ENCODE measurements around the gene RABL3. TPM values are rescaled to one million over a fixed set of nuclear protein-coding genes. Genes with fewer than 3 reads are reported as not detected.

RABL3 gene
- total RNA-seq, 1 experiment from 2014 or later: 18.2 TPM

- DNase-seq (ENCODE audit: low spot score): no peak
- Histone ChIP-seq H3K4me1 (ENCODE audit: insufficient read depth, low read length, poor library complexity, severe bottlenecking) (peaks cover 10% of the 10 kb centered on the region), H3K9me3 (ENCODE audit: low read depth, low read length, poor library complexity, severe bottlenecking) (no peaks in the 10 kb centered on the region), H3K36me3 (ENCODE audit: insufficient read depth, low read length, poor library complexity, severe bottlenecking) (no peaks in the 10 kb centered on the region), H3K27ac (ENCODE audit: low read depth, low read length, poor library complexity, severe bottlenecking) (no peak overlapping the region), H3K27me3 (replicated peaks; ENCODE audit: insufficient read depth, low read depth, low read length, poor library complexity) (no peaks in the 10 kb centered on the region), H3K4me3 (ENCODE audit: low read depth, low read length, poor library complexity, severe bottlenecking) (no peak overlapping the region)
- intact Hi-C loops (cut with micrococcal nuclease; ENCODE audit: unreplicated experiment): no loop called here
- no TSS peak for BruUV-seq (replicated peaks)
- CTCF ChIA-PET: no interaction called here
- no peak for TF ChIP-seq CTCF (conservative IDR thresholded peaks at IDR 0.05; ENCODE audit: low read depth, low read length)
- TF ChIP-seq EZH2 (IDR thresholded peaks at IDR 0.05; ENCODE audit: borderline replicate concordance, low read depth, low read length, poor library complexity, severe bottlenecking): no peak
- POLR2A ChIA-PET (ENCODE audit: low non-redundant PET): no interaction called here
Observed at GRCh38 chr3:120683213-120683612, 59.1 kb downstream of the RABL3 start.

- CTCF ChIA-PET: no interaction called here
- BruUV-seq (replicated peaks): no TSS peak
- intact Hi-C loops (cut with micrococcal nuclease; ENCODE audit: unreplicated experiment): no loop called here
- no peaks in the 10 kb centered on the region for H3K36me3 ChIP-seq (ENCODE audit: insufficient read depth, low read length, poor library complexity, severe bottlenecking)
- H3K4me1 ChIP-seq (ENCODE audit: insufficient read depth, low read length, poor library complexity, severe bottlenecking): peaks cover 12% of the 10 kb centered on the region
- POLR2A ChIA-PET (ENCODE audit: low non-redundant PET): no interaction called here
- TF ChIP-seq CTCF (conservative IDR thresholded peaks at IDR 0.05; ENCODE audit: low read depth, low read length): no peak
- TF ChIP-seq EZH2 (IDR thresholded peaks at IDR 0.05; ENCODE audit: borderline replicate concordance, low read depth, low read length, poor library complexity, severe bottlenecking): no peak
- DNase-seq (ENCODE audit: low spot score): no peak
- no peak within 1 kb of the TSS for H3K4me3 ChIP-seq (ENCODE audit: low read depth, low read length, poor library complexity, severe bottlenecking)
- no peak within 1 kb of the TSS for H3K27ac ChIP-seq (ENCODE audit: low read depth, low read length, poor library complexity, severe bottlenecking)
- no peaks in the 10 kb centered on the region for H3K27me3 ChIP-seq (replicated peaks; ENCODE audit: insufficient read depth, low read depth, low read length, poor library complexity)
- H3K9me3 ChIP-seq (ENCODE audit: low read depth, low read length, poor library complexity, severe bottlenecking): no peaks in the 10 kb centered on the region
Observed at GRCh38 chr3:120682095-120682681, 60.1 kb downstream of the RABL3 start, which contains the start of gene HGD. HGD (minus strand) TSS chr3:120682239; CDS start chr3:120682111, 128 bp downstream.

GRCh38 chr3:120681506-120682038, 60.7 kb downstream of the RABL3 start:
- ChIA-PET CTCF (no interaction called here), POLR2A (ENCODE audit: low non-redundant PET) (no interaction called here)
- DNase-seq (ENCODE audit: low spot score): no peak
- H3K36me3 ChIP-seq (ENCODE audit: insufficient read depth, low read length, poor library complexity, severe bottlenecking): no peaks in the 10 kb centered on the region
- no TSS peak for BruUV-seq (replicated peaks)
- H3K4me1 ChIP-seq (ENCODE audit: insufficient read depth, low read length, poor library complexity, severe bottlenecking): peaks cover 13% of the 10 kb centered on the region
- H3K27ac ChIP-seq (ENCODE audit: low read depth, low read length, poor library complexity, severe bottlenecking): no peak overlapping the region
- intact Hi-C loops (cut with micrococcal nuclease; ENCODE audit: unreplicated experiment): no loop called here
- H3K9me3 ChIP-seq (ENCODE audit: low read depth, low read length, poor library complexity, severe bottlenecking): no peaks in the 10 kb centered on the region
- no peaks in the 10 kb centered on the region for H3K27me3 ChIP-seq (replicated peaks; ENCODE audit: insufficient read depth, low read depth, low read length, poor library complexity)
- no peak overlapping the region for H3K4me3 ChIP-seq (ENCODE audit: low read depth, low read length, poor library complexity, severe bottlenecking)
- TF ChIP-seq EZH2 (IDR thresholded peaks at IDR 0.05; ENCODE audit: borderline replicate concordance, low read depth, low read length, poor library complexity, severe bottlenecking) (no peak), CTCF (conservative IDR thresholded peaks at IDR 0.05; ENCODE audit: low read depth, low read length) (no peak)
